Mucosa of gallbladder (tissue), 1 donor: ENCODE data around the gene NANOS3. TPM values are rescaled to one million over a fixed set of nuclear protein-coding genes. Genes with fewer than 3 reads are reported as not detected.
"Not testable (repeated sequence)": the region's sequence is repeated elsewhere in the genome, so short reads cannot be mapped to it uniquely, and the experiment has no call there.

ENCODE experiments used
- DNase-seq: peaks from one replicate; pipeline ENCODE4 v3.0.0-alpha.2; 2020; ENCODE audit warnings: low spot score
- total RNA-seq: library from RNA; stranded (reverse); gene quantifications from one replicate; pipeline ENCODE4 v1.2.1, GENCODE V29; 2021
- donor health status: DM: no; HTN: no; CAD: no.

NANOS3 gene
- total RNA-seq, 1 donor from 2014 or later, result 0.75 TPM

DNA sequence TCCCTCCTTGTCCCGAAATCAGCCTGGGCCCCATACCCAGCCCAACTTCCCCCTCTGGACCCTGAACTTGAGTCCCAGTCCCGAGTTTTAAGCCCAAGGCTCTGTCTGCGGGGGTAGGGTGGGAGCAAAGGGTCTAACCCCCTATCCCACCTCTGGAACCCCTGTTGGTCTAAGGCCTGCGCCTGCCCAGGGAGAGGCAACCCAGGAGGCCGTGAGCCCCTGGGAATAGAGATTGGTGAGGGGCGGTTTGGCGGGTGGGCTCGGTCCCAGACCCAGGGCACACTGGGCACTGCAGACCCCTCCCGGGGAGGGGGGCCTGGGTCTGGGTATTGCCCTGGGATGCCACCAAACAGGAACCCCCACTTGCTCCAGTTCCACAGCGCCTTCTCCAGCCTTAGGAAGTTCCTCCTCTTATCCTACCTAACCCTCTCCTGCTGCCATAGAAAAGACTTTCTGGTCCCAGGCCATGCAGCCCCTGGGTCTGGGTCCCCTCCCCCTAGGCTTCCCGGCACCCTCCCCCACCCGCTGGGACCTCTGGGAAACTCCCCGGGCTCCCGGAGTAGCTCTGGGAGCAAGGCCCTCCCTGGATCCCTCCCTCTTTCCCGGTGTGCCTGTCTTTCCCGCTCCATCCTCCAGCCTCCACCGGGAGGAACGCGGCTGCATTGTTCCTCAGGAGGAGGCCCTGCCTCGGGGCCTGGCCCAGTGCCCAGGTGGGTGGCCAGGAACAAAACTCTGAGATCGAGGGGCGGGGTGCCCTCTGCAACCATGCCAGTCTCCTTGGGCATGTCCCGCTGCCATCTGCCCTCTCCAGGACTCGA, 33.6 kb upstream of the NANOS3 start:
- no peak for DNase-seq

DNA sequence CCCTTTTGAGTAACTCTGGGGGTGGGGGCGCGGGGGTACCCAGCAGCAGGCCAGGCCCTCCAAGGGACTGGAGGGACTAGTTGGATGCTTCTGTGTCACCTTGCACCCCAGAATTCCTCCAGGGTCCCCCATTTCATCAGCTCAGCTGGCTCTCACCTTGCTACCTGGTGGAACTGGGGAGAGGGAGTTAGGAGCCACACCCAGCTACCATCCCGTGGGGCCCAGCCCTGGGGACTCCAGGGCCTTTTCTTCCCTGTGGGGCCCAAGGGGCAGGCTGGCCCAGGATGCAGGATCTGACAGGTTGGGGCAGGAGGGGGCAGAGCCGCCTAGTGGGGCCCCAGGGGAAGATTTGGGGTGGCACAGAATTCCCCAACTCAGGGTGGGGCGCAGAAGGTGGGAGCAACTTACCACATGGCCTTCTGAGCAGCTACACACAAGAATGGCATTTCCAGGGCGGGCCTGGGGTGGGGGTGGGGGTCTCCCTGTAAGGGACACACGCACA, 32.8 kb upstream of the NANOS3 start:
- DNase-seq, result no peak

DNA sequence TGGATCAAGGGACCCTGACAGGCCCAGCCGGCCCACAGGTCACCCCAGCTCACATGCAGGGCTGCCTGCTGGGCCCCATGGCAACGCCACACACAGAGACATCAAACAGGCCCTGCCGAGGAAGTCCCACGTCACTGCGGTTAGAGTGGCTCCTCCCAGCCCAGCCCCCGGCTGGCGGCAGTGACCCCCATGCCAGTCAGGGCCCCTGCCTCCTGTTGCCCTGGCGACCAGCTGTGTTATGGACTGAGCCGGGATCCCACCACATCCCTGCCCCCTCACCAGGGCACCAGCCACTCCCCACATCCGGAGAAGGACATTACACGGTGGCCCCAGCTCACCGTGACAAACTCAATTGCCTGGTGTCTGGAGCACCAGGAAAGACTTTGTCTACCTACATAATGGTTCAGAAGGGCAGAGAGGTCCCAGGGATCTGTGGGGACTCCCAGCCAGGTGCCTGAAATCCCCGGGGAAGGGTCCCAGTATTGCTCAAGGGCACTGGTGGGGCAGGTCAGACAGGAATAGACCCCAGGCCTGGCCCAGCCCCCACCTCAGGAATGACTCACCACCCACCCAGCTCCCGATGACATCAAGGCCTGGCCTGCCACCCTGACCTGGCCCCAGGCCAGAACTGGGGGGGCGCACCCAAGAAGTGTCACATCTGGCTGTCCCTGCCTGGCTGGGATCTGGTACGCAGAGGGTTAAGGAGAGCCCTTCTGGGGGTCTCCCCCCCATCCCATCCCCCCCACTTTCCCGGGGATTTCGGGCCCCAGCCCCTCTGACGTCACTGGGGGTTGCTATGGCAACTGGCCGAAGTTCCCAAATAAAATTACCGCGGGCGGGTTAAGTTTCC, 30.2 kb upstream of the NANOS3 start:
- DNase-seq, result peak; percentile 90

DNA sequence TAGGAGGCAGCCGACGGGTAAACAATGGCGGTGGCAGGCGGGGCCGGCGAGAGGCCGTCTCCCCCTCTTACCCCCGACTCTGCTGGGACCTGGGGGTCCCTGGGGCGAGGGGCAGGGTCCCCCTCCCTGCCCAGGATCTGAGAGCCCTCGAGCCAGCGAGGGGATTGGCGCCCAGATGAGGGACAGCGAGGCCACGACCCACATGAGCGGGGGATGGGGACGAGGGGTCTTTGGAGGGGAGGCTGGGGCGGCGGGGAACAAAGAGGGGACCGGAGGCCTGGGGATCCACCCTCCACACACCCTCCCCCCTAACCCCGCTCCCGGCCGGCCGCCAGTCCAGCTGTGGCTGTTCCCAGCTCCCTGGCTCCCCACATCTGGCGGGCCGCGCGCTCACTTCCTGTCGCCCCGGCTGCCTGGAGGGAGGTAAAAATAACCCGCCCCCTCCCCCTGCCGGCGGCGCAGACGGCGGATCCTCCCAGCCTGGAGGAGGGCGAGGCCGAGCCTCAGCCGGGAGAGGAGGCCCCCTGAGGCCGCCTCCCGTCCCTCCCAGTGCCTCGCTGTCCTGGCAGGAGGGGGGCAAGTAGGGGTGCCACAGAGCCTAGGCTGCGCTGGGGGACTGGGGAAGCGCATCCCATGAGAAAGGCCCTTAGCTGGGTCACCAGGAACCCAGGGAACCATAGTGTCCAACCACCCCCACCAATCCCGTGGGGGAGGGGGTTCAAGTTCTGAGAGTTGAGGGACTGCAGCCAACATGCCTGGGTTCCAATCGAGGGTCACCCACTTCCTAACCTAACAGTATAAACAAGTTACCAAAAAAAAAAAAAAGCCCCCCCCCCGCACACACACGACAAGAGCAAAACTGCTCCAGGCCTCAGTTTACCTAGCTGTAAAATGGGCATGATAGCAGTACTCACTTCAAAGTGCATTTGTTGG, 29.3 kb upstream of the NANOS3 start:
- DNase-seq, result peak; percentile 90

DNA sequence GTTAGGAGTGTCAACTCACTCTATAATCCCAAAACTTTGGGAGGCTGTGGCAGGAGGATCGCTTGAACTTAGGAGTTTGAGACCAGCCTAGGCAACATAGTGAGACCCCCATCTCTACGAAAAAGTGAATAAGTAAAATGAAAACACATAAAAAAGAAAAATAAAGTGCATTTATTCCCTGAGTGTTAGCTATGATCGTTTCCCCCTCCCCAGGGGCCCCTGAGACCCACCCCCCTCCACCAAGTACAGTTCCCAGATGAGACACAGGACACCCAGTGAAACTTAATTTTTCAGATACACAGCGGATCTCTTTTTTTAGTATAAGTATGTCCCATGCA, 28.6 kb upstream of the NANOS3 start:
- no peak for DNase-seq

DNA sequence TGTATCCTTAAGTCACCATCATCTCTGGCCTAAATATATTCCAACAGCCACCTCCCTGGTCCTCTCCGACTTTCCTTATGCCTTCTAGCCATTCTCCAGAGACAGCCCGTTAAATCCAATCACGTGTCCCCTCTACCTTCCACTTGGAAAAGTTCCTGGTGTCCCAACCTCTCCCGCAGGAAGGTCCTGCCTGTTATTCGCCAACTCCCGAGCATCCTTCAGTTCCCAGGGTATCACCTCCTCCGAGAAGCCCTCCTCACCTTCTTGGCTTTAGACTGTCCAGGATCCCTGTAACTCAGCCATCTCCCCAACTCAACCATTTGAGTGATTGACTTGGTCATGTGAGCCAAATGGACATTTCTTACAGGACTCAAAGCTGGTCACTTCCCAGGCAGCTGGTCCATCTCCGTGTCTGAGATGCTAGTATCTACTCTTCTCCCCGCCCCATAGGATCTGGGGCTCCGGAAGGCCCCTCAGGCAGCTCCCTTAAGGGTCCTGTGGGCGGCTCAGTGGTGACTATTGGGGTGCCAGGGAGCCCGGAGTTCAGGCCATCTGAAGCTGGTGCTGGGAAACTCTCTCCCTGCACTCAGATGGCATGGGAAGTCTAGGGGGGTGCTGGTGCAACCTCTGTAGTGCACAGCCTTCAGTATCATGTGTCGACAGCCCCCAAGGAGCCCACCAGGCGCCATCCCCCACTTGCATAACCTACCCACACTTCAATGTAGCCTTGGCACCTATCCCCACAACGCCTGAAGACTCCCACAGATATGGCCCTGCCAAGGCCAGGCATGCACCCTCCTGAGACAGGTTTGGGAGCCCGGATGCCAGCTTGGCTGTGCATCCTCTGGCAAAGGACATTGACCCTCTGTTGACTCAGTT, 27.9 kb upstream of the NANOS3 start:
- DNase-seq, result no peak

DNA sequence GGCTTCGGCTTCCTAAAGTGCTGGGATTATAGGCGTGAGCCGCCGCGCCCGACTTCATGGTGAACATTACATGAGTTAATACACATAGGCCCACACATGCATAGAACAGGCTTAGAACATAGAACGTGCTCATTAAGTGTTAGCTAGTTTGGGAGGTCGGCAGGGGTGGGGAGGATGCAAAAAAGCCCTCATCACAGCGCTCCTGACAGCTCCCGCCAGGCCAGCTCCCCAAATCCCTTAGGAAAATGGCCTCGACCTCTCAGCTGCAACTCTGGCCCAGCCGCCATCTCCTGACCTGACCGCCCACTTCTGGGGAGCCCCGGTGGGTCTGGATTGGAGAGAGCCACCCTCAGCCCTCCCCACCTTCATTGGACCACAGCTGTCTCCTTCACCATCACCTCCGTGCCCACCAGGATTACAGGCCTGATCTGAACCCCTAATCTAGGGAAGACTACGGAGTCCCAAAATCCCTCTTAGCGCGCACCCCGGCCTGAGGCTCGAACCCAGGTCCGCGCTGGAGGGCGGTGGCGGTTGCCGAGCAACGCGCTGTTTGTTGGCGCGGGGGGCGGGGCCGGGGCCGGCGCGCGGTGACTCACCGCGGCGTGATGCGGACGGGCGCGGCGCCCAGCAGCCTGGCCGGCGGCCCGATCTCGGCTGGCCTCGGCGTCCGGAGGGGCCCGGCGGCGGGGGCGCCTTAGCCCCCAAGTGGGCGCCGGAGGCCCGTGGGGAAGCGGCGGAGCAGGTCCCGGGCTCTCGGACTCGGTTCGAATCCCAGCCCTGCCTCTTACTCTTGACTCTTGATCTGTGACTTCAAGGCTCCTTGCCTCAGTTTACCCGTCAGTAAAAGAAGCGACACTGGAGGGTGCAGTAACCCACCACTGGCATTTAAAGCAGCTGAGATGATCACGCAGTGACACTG, 26.7 kb upstream of the NANOS3 start:
- DNase-seq, result peak; percentile 86

DNA sequence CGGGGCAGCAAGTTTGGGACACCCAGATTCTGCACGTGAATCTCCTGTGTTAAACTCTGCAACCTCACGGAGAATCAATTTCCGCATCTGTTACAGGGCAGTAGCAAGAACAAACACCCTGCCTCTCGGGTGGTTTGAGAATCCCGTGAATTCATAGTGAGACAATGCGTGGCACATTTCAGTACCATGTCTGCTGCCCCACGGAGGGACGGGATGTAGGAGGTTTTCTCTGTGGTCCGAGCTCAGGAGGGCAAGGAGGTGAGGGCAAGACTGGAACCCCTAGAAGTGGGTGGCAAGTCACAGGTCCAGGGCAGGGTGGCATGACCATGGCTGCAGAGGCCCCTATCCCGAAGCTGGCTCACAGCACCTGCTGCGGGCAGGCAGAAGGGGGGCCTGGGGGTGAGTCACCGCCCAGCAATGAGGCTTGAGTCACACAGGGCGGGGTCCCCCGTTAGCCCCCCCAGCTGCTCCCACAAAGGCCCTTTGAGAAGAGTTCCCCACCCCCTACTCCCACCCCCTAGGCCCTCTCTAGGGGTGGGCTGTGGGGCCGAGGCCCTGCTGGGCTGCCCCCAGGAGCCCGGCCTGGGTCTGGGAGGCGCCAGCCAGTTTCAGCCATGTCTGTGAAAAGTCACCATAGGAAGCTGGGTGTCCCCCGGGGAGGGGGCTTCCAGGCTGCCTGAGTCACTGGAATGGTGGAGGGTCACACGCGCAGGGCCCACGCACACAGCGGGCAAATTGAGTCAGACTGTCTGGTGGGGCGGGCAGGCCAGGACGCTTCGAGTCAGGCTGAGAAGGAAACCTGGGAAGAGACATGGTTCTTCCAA, 25.8 kb upstream of the NANOS3 start:
- DNase-seq, result peak; percentile 86

DNA sequence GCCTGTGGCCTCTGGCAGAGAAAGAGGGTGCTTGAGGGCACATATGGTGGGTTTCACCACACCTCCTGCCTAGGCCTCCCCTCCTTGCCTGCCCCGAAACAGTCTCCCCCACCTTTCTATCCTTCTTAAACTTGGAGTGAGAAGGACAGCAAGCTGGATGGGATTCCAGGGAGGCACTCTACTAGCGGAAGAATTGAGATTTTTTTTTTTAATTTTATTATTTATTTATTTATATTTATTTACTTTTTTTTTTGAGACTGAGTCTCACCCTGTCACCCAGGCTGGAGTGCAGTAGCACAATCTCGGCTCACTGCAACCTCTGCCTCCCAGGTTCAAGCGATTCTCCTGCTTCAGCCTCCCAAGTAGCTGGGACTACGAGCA, 25.2 kb upstream of the NANOS3 start:
- not testable (repeated sequence) for DNase-seq

DNA sequence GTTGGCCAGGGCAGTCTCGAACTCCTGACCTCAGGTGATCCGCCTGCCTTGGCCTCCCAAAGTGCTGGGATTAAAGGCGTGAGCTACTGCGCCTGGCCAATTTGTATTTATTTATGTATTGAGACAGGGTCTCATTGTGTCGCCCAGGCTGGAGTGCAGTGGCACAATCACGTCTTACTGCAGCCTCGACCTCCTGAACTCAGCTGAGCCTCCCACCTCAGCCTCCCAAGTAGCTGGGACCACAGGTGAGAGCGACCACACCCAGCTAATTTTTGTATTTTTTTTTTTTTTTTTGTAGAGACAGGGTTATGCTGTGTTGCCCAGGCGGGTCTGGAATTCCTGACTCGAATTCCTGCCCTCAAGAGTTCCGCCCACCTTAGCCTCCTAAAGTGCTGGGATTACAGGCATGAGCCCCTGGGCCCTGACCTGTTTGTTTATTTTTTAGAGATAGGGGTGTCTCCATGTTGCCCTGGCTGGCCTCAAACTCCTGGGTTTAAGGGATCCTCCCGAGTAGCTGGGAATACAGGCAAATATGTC, 24.7 kb upstream of the NANOS3 start:
- DNase-seq, result not testable (repeated sequence)

DNA sequence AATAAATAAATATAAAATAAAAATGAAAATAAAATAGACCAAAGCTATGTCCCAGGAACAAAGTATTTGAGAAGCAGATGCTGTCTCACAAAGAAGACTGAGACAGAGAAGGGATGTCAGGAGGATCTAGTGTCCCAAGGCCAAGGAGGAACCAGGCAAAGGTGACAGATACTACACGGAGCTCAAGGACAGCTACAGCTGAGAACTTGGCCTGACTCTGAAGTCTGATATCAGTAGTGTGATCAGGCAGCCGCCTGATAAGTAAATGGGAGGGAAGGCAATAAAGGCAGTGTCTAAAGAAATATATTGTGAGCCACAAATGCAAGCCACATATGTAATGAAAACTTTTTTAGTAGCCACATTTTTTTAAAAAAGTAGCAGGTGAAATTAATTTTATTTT, 20.4 kb upstream of the NANOS3 start:
- DNase-seq, result no peak

DNA sequence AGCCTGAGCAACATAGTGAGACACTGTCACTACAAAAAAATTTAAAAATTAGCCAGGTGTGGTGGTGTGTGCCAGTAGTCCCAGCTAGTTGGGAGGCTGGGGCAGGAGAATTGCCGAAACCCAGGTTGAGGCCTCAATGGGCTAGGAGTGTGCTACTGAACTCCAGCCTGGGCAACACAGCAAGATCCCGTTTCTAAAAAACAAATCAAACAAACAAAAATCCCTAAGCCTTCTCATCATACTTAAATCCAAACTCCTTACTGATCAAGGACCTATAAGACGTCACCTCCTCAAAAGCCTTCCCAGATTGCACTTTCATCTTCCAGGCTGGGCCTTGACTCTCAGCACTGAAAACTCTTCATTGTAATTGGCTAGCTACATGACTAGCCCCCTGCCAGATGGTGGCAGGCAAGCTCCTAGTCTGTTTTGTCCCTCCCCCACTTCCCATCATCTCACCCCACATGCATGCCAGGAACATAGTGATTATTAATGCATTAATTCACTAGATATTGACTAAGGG, 17.5 kb upstream of the NANOS3 start:
- no peak for DNase-seq

DNA sequence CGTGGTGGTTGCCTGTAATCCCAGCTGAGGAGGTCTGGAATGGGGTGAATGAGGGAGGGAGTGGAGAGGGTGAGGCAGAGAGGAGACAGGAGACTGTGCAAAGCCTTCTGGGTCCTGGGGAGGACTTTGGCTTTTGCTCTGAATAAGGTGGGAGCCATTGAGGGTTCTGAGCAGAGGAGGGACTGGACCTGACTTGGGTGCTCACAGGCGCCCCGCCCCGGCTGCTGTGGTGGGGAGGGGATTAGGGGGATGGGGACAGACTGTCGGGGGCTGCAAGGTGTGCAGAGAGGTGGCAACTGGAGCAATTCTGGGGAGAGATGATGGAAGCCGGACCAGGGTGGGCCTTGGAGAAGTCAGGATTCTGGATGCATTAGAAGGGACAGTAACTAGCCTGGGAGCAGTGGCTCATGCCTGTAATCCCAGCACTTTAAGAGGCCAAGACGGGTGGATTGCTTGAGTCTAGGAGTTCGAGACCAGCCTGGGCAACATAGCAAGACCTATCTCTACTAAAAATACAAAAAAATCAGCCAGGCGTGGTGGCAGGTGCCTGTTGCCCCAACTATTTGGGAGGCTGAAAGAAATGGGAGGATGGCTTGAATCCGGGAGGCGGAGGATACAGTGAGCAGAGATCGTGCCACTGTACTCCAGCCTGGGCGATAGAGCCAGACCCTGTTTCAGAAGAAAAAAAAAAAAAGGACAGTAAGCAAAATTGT, 16.1 kb upstream of the NANOS3 start:
- DNase-seq, result no peak

DNA sequence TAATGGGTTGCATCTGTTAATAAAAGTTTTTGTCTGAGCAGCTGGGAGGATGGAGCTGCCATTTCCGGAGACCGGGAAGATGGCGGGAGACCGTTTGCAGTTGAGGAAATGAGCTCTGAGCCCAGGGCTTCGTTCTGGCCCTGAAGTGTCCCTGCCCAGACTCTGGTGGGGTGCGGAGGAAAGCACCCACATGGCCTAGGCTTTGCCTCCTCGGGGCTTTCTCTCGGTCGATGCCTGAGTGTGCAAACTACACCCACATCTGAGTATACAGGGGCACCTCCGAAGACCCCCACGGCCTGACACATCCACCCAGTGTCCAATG, 15.6 kb upstream of the NANOS3 start:
- no peak for DNase-seq

DNA sequence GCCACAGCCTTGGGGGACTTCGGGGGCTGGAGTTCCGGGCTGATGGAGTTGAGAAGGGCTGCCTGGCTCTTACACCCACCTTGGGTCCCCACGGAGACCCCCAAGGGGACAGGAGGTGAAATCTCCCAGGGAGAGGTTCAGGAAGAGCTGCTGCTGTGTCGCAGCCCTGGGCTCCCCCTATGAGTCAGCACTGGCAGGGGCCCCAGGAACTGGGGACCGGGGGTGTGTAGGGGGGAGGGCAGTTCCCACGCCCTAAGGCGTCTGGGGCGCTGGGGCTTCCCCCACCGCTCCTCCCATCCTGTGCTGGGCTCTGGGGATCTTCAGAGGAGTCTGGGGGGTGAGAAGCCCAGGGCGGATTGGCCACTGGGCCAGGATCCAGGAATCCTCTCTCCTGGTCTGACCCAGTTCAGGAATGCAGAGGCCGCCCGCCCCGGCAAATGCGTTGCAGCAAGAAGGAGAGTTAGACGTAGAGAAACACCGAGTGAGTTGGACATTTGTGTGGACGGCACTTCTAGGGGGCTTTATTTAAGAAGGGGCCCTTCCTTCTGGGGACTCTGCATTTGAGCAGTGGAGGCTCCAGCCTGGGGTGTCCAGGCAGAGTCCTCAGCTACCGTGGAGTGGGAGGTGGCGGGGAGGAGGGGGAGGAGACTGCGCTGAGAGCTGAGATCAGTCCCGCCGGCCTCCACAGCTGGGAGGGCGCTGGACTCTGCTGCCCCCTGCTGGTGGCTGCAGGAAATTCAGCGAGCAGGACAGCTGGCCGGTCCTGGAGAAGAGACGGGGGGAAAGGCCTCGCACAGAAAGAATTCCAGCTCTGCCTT, 15.0 kb upstream of the NANOS3 start:
- DNase-seq, result peak; percentile 93

DNA sequence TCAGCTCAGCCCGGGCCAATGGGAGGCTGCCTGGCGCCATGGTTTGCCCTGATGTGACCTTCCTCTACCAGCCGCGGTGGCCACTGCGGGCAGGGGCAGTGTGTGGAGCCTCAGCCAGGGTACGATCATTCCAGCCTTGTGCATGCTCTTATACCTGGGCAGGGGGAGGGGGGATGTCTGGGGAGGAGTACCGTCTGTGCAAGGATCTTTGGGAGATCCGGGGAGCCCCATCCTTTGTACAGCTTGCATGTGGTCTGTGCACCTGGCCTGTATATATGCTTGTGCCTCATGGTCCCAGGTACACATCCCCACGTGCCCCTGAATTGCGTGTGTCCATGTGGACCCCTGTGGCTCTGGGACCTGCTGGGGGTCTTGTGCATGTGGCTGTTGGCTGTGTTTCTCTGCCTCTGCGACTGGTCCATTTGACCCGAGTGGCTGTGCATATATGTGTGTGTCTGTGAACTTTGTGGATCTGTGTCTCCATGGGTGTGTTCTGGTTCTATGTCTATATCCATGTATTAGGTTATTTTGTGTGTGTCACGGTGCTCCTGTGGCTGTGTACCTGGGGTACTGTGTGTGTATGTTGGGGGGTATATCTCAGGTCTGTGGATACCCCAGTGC, 12.8 kb upstream of the NANOS3 start:
- no peak for DNase-seq
